ENCODE data around the gene CCM2. TPM values are rescaled to one million over a fixed set of nuclear protein-coding genes. Genes with fewer than 3 reads are reported as not detected.

CCM2 gene
- total and polyA plus RNA-seq, 2 of the 8 experiments (the other 6 are each of a cell fraction or from before 2014, with no cell fraction given): 31.6 to 41.2 TPM

- Histone ChIP-seq H3K56ac (replicated peaks; ENCODE audit: insufficient read length, low read depth, low read length) (no peak overlapping the region), H2BK5ac (ENCODE audit: low read depth, low read length) (no peak overlapping the region), H3K27ac (ENCODE audit: low read depth, low read length) (no peak overlapping the region), H3K23me2 (ENCODE audit: low read depth, low read length) (no peaks in the 10 kb centered on the region), H4K5ac (ENCODE audit: insufficient read length, low read depth, low read length) (no peak overlapping the region), H3K4me1 (replicated peaks in 1 of 4; ENCODE audit: control insufficient read depth in 3 of 4, insufficient read depth in 4 of 4, low read length in 3 of 4) (no peaks in the 10 kb centered on the region), H3K36me3 (ENCODE audit: control insufficient read depth in 2 of 4, insufficient read depth in 4 of 4, low read length in 3 of 4) (no peaks in the 10 kb centered on the region), H2AFZ (ENCODE audit: low read length) (no peak overlapping the region), H2BK120ac (replicated peaks; ENCODE audit: low read depth, low read length) (no peak overlapping the region), H2AK5ac (ENCODE audit: low read depth, low read length) (no peak overlapping the region), H3K27me3 (replicated peaks in 1 of 4; ENCODE audit: control insufficient read depth in 3 of 4, extremely low read depth in 1 of 4, insufficient read depth in 3 of 4, low read length in 3 of 4) (no peaks in the 10 kb centered on the region), H3K79me1 (ENCODE audit: low read depth, low read length) (no peaks in the 10 kb centered on the region; the same call in 1 of the 2 replicates), H3K4ac (replicated peaks; ENCODE audit: insufficient read length, low read depth, low read length) (no peak overlapping the region), H2BK12ac (ENCODE audit: low read depth, low read length) (no peak overlapping the region), H3K79me2 (ENCODE audit: control insufficient read depth in 1 of 2, insufficient read depth in 2 of 2, low read length in 2 of 2) (peaks cover 0 to 13% of the 10 kb centered on the region in 2 experiments; a peak in 1 of 4 replicates), H3K9me3 (ENCODE audit: insufficient read depth in 2 of 2, low read depth in 1 of 2, low read length in 1 of 2) (no peaks in the 10 kb centered on the region), H4K8ac (ENCODE audit: extremely low read depth, insufficient read depth, low read length) (no peak overlapping the region), H2BK20ac (ENCODE audit: low read length) (no peak overlapping the region), H2BK15ac (ENCODE audit: low read length) (no peak overlapping the region), H3K23ac (ENCODE audit: insufficient read length) (no peak overlapping the region), H4K20me1 (replicated peaks in 1 of 2; ENCODE audit: control insufficient read depth in 1 of 2, insufficient read depth in 2 of 2, low read length in 2 of 2) (peaks cover 0 to 9% of the 10 kb centered on the region in 2 experiments), H3K18ac (ENCODE audit: extremely low read depth, low read length) (no peak overlapping the region), H4K91ac (replicated peaks; ENCODE audit: insufficient read length, low read length) (no peak overlapping the region), H3K9ac (replicated peaks in 1 of 4; ENCODE audit: extremely low read depth in 1 of 4, low read depth in 3 of 4, low read length in 3 of 4) (no peak overlapping the region), H3K14ac (ENCODE audit: insufficient read length) (no peak overlapping the region), H3K4me2 (ENCODE audit: insufficient read depth in 1 of 2, low read depth in 2 of 2, low read length in 2 of 2) (no peak overlapping the region), H3K4me3 (ENCODE audit: extremely low read depth in 1 of 4, insufficient read depth in 2 of 4, low read depth in 3 of 4, low read length in 4 of 4) (no peak overlapping the region)
- CTCF ChIA-PET (ENCODE audit: partially characterized antibody): interaction anchor here (0.6 kb wide), 1 partner anchor 40 kb away, joined by 5 read pairs; no protein-coding TSS in a partner anchor
- 84% methylated on average over 16 of the region's 17 CpGs; no CpG with 5 or more reads in 1 of the 2 experiments for WGBS, 2 experiments (ENCODE audit: extremely low coverage in 1 of 2, insufficient coverage in 1 of 2, insufficient read length in 1 of 2, insufficient replicate concordance in 2 of 2, low coverage in 1 of 2, low lambda C conversion rate in 2 of 2, missing lambda C conversion rate in 1 of 2)
- no peak for DNase-seq (ENCODE audit: low read depth in 1 of 2, low spot score in 2 of 2)
- POLR2A ChIA-PET (ENCODE audit: partially characterized antibody): interaction anchor here (0.6 to 1.5 kb wide), 3 partner anchors 8 to 28 kb away, joined by 3 to 4 read pairs (median 3); partner anchors contain the start of gene CCM2
- FAIRE-seq: no peak
- TF ChIP-seq TCF12 (IDR thresholded peaks at IDR 0.05; ENCODE audit: low read depth, low read length) (no peak), RNF2 (IDR thresholded peaks at IDR 0.05; ENCODE audit: borderline replicate concordance, low read depth, low read length, missing control alignments, poor library complexity, severe bottlenecking) (no peak), ZNF274 (IDR thresholded peaks at IDR 0.05; ENCODE audit: borderline replicate concordance, extremely low read depth, low read length) (no peak), ATF3 (IDR thresholded peaks at IDR 0.05; ENCODE audit: insufficient read depth, low read depth, low read length) (no peak), TEAD4 (IDR thresholded peaks at IDR 0.05; ENCODE audit: low read depth, low read length) (no peak), EZH2 (IDR thresholded peaks at IDR 0.05; ENCODE audit: low read depth, low read length, severe bottlenecking) (no peak), SIX5 (IDR thresholded peaks at IDR 0.05; ENCODE audit: low read depth, low read length) (no peak), RAD21 (IDR thresholded peaks at IDR 0.05 in 1 of 2, conservative IDR thresholded peaks at IDR 0.05 in 1 of 2; ENCODE audit: low read depth in 2 of 2, low read length in 2 of 2) (no peak)
Measured at GRCh38 chr7:45028138-45028919, 28.3 kb downstream of the CCM2 start.

All from H1 (cell line).